ENCODE data around the gene SLC25A45.
"Not testable (repeated sequence)": the region's sequence is repeated elsewhere in the genome, so short reads cannot be mapped to it uniquely, and the experiment has no call there.

The SLC25A45 gene

GRCh38 chr11:65363770-65364169, 18.7 kb downstream of the SLC25A45 start:
- no peak for DNase-seq (ENCODE audit: low read depth in 1 of 2, low spot score in 1 of 2)

GRCh38 chr11:65362966-65363365, 19.5 kb downstream of the SLC25A45 start:
- DNase-seq (ENCODE audit: low read depth in 1 of 2, low spot score in 1 of 2), result no peak

GRCh38 chr11:65362320-65362931, 20.0 kb downstream of the SLC25A45 start:
- no peak for DNase-seq (ENCODE audit: low read depth in 1 of 2, low spot score in 1 of 2)

DNA sequence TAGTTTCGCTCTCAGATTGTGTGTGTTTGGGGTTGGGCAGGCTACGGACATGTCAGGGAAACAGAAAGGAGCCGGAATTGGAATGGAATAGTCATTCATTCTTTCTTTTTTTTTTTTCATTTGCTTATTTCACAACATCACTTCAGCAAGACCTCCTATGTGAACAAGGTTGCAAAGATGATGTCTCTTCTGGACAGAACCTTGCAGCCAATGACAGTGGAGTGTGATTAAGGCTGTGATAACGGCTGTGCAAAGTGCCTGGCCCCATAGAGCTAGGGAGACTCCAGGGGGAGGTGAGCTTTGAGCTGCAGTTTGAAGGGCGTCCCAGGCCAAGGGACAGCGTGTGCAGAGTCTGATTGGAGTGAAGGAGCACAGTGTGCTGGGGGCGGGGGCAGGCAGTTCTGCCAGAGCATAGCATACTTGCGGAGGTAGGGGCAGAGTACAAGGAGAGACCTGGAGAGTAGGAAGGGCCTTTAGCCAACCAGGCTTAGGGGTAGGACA, 24.5 kb downstream of the SLC25A45 start:
- no peak for DNase-seq (ENCODE audit: low read depth in 1 of 2, low spot score in 1 of 2)

DNA sequence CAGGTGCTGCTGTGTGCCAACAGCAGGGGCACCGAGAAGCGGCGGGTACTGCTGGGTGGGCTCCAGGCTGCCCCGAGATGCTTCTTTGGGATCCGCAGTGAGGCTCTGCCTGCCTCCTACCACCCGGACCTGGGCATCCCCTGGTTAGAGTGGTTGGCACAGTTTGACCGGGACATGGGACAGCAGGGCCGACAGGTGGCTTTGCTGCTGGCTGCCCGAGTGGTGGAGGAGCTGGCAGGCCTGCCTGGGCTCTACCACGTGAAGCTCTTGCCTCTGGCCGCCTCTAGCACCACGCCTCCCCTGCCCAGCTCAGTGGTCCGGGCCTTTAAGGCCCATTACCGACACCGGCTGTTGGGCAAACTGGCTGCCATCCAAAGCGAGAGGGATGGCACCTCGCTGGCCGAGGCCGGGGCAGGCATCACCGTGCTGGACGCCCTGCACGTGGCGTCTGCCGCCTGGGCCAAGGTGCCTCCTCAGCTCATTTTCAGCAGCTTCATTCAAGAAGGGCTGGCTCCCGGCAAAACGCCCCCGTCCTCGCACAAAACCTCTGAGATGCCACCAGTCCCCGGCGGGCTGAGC, 26.0 kb downstream of the SLC25A45 start:
- no peak for DNase-seq (ENCODE audit: low read depth in 1 of 2, low spot score in 1 of 2)

- DNase-seq (ENCODE audit: low read depth in 1 of 2, low spot score in 1 of 2), result no peak
Observed at GRCh38 chr11:65355776-65356393, 26.6 kb downstream of the SLC25A45 start.

DNA sequence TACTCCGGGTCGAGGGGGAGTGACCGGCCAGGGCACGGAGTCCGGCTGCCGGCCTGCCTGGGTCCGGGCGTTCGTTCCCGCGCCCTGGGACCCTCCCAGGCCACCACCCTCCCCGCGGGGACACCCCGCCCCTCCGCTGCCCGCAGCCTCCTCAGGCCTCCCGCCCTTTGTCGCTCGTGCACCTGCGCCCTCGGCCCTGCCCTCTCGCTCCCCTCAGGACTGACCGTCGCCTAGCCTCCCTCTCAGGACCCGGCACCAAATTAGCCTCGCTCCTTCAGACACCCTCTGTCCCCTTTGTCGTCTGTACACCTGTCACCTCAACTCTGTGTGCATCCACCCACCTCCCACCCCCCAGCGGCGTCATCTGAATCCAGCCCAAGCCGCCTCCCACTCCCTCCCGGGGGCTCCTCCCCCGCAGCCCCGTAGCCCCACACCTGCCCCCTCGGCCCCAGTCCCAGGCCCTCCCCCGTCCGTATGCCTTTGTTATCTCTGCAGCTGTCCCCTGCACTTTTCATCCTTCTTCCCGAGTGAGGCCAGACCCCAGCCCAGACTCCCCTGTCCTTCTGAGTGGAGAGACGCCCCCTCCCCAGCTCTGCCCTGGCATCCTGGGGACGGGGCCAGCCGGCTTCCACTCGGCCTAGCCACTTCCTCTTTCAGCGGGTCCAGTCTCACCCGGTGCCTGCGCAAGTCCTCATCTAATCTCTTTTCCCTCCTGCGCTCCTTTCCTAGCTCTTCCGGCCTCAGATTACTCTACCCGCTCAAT, 27.3 kb downstream of the SLC25A45 start:
- peak; percentile 28 to 44 for DNase-seq (ENCODE audit: low read depth in 1 of 2, low spot score in 1 of 2)

GRCh38 chr11:65354265-65355012, 28.0 kb downstream of the SLC25A45 start, which contains the start of gene TIGD3:
TIGD3 (plus strand) TSS chr11:65354751; CDS start chr11:65355809, 1,058 bp downstream.
- peak; percentile 92 to 93 for DNase-seq (ENCODE audit: low read depth in 1 of 2, low spot score in 1 of 2)

DNA sequence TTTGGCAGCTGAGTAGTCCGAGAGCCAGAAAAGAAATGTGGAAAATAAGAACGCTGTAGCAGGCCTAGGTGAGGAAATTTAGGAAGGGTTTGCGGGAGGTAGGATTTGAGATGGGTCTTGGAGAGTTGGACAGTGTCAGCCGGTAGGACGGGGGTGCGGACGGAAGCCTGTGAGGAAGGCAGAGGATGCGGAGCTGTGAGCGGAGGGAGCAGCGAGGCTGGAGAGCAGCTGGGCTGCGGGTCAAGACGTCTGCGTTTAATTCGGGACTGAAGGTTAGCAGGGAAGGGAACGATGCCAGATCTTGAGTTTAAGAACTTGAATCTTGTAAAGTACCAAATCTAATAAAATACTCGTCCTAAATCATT, 28.6 kb downstream of the SLC25A45 start:
- DNase-seq (ENCODE audit: low read depth in 1 of 2, low spot score in 1 of 2), result no peak

GRCh38 chr11:65353376-65353775, 29.1 kb downstream of the SLC25A45 start:
- no peak for DNase-seq (ENCODE audit: low read depth in 1 of 2, low spot score in 1 of 2)

DNA sequence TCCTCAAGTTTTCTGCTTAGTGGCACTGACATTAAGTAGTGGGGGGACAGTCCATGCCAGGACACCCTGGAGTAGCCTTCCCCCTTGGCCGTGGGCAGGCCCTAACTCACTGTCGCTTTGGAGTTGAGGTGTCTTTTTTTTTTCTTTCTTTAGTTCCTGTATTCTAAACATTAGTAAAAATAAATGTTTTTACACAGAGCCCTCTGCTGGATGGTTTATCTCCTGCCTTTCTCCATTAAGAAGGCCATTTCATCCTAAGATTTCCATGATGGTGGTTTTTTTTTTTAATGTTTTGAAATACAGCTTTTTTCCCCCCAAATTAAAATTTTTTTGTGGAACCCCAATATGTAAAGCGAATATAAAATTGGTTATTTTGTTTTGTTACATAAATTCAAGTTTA, 29.7 kb downstream of the SLC25A45 start:
- no peak for DNase-seq (ENCODE audit: low read depth in 1 of 2, low spot score in 1 of 2)

- no peak for DNase-seq (ENCODE audit: low read depth in 1 of 2, low spot score in 1 of 2)
Observed at GRCh38 chr11:65351511-65351910, 30.9 kb downstream of the SLC25A45 start.

DNA sequence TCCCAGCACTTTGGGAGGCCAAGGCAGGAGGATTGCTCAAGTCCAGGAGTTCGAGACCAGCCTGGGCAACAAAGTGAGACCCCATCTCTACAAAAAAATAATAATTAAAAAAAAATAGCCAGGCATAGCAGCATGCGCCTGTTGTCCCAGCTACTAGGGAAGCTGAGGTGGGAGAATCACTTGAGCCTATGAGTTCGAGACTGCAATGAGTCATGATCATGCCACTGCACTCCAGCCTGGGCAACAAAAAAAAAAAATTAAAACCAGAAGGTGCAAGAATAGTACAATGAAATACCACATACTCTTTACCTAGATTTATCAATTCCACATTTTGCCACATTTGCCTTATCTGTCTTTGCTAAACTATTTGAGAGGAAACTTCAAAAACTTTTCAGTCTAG, 40.6 kb downstream of the SLC25A45 start:
- no peak for DNase-seq (ENCODE audit: low read depth in 1 of 2, low spot score in 1 of 2)

- DNase-seq (ENCODE audit: low read depth in 1 of 2, low spot score in 1 of 2), result no peak
Observed at GRCh38 chr11:65340226-65340625, 42.2 kb downstream of the SLC25A45 start.

DNA sequence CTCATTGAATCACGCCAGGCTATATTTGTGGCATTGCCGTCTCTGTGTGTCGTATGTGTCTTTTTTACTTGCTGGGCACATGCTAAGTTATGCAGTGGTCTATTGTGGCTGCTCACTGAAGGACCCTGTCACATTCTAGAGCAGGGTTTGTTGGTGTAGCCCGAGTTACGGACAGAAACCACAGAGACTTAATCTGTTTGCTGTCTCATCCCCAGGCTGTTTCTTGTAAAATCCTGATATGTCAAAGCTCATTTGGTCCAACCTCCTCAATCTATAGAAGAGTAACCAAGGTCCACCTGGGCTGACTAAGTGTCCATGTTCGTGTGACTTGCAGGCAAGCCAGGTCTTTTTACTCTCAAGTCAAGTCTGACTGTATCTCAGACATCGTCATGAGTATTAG, 43.8 kb downstream of the SLC25A45 start:
- DNase-seq (ENCODE audit: low read depth in 1 of 2, low spot score in 1 of 2), result no peak

DNA sequence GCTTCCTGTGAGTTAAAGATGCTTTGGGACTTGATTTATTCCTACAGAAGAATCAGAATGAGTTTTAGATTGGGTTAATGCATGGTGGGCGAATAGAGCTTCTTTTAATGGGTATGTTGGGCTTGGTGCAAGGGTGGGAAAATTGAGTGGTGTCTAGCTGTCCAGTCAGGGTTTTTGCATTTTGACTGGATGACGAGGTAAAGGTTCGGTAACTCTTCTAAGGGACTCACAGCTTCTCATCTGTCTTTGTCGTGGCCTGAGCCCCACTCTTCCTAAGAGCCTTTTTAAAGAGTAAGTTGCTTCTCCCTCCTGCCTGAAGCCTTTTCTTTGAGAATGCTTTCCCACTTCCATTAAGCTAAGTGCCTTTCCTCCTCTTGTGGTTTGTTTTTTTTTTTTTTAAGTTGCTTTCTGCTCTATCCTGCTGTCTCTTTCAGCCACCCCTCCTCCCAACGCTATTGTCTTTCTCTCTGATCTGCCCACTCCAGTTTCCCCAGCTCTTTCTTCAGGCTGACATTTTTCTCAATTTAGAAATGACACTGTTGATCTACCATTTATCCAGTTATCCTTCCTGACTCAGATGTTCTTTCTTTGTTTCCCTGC, 47.6 kb downstream of the SLC25A45 start:
- no peak for DNase-seq (ENCODE audit: low read depth in 1 of 2, low spot score in 1 of 2)

DNA sequence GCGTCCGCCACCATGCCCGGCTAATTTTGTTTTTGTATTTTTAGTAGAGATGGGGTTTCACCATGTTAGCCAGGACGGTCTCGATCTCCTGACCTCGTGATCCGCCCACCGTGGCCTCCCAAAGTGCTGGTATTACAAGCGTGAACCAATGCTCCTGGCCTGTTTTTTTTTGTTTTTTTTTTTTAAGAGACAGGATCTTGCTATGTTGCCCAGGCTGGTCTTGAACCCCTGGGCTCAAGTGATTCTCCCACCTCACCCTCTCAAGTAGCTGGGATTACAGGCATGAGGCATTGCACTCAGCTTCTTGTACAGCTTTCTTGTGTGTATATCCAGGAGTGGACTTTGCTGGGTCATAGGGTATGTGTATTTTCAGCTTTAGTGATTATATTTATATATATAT, 49.9 kb downstream of the SLC25A45 start:
- not testable (repeated sequence) for DNase-seq (ENCODE audit: low read depth in 1 of 2, low spot score in 1 of 2)

DNA sequence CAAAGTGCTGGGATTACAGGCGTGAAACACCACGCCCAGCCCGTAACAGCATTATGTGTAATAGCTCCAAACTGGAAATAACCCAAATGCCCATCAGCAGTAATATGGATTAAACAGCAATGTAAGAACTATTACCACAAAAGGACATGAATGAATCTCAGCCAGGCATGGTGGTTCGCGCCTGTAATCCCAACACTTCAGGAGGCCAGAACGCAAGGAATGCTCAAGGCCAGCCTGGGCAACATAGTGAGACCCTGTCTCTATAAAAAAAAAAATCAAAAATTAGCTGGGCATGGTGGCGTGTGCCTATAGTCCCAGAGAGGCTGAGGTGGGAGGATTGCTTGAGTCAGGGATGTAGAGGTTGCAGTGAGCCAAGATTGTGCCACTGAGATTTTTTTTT, 51.9 kb downstream of the SLC25A45 start:
- no peak for DNase-seq (ENCODE audit: low read depth in 1 of 2, low spot score in 1 of 2)

GRCh38 chr11:65329944-65330403, 52.5 kb downstream of the SLC25A45 start:
- DNase-seq (ENCODE audit: low read depth in 1 of 2, low spot score in 1 of 2), result peak; percentile 61 to 68

DNA sequence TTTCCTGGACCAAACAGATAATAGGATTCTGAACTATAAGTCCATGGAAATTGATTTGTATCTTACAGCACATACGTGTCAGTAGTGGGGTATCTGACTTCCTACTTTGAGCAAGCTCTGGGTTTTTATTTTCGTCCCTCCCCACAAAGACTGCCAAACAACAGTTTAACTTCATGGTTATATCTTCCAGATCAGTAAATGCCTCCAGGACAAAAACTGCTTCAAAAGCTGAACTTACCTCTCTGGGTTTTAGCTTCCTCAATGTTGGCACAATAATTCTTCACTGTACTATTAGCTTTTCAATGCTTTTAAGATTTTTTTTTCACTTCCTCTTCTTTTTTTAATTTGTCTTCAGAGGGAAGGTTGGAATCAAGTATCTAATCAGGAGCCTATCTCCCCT, 53.0 kb downstream of the SLC25A45 start:
- DNase-seq (ENCODE audit: low read depth in 1 of 2, low spot score in 1 of 2), result no peak

- DNase-seq (ENCODE audit: low read depth in 1 of 2, low spot score in 1 of 2), result no peak
Observed at GRCh38 chr11:65327021-65327420, 55.4 kb downstream of the SLC25A45 start.
